DMS153 treated with DMSO at 0.1 percent for 48 hours (cell line): ENCODE data around the gene CDC123.
"Not testable (repeated sequence)": the region's sequence is repeated elsewhere in the genome, so short reads cannot be mapped to it uniquely, and the experiment has no call there.

Source experiments
- DNase-seq: peaks from one replicate; lab custom pipeline; 2025; ENCODE audit not compliant: unreplicated experiment; lab: John Stamatoyannopoulos, UW

CDC123 gene

DNA sequence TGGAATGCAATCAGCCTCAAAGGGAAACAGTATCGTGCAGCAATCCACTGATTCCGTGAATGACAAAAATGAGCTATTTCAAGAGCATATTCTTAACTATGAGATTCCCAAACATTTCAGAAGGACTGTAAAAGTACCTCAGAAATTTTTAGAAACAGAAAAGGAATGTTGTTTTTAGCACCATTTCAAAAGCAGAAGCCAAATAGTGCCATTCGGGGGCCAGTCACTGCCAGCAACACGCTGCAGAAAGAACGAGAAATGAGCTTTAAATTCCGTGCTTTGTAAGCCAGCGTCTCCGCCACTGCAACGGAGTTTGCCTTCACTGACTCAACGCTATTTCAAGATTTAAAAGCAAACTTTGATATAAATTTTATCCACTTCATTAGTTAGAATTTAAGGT, 6.6 kb upstream of the CDC123 start:
- DNase-seq = no peak

DNA sequence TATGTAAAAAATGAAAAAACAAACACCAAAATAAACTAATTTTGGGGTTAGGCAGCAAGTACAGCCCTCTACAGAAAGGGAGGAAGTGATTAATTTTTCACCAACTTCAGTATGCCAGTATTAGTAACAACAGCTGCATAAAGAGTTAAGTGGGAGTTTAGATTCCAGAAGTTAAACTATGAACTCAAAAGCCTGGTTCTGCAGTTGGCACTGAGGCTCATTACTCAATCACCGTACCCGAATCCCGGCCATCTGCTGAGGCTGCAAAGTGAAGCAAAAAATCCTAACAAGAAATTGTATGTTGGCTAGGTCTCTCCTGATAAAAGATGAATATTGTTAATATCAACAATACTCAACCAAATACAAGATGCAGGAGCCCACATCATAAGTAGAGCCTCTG, 4.3 kb upstream of the CDC123 start:
- no peak for DNase-seq

DNA sequence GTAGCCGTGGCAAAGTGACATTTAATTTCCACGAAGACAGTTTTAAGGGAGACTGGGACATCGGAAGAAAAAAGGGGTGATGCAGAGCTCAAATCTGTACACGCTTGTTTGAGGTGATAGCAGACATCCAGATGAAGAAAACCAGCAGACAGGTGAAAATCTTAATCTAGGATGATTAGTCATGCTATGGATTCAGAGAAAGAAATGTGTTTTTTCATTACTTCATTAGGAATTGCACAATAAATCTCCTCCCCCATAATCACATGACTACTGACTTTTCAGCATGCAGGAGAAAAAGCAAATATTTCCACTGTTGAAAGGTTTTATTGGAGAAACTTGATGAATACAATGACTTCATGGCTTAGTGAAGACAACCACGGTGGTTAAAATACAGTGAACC, 2.8 kb upstream of the CDC123 start:
- no peak for DNase-seq

- DNase-seq = no peak
These were observed 1.2 kb upstream of the CDC123 start for GRCh38 chr10:12194752-12195271.

DNA sequence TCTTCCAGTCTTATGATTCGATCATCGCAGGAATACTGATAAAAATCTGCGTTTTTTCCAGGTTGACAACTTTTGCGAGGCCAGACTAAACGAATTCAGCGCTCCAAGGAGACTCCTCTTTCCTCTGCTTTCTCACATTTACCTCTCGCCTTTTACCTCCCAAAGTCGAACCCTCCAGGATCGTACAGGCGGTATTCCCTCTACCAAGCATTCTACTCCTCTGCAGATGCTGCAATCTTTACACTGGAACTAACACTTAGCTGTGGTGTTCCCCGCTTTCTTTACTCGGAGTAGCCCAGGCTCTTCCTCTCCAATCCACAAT, 746 bp upstream of the CDC123 start:
- no peak for DNase-seq

GRCh38 chr10:12196531-12197211, 683 bp downstream of the CDC123 start:
- no peak for DNase-seq

DNA sequence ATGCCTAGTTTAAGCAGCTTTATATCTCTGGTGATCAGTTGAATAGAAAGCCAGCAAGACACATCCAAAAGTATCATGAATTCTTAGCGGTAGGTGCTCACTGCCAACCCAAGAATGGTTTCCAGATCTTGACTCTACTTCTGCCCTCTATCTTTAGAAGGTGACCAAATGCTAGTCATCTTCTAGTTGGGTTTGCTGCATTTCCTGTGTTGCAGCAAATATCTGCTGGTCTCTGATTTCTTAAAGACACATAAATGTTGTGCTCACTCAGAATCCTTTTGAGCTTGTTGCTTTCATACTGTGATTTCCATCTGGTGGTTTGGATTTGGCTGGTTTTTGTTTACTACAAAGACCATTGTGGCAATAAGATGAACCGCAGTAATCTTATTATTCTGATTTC, 2.2 kb downstream of the CDC123 start:
- DNase-seq = no peak

- DNase-seq = no peak
These were observed 4.9 kb downstream of the CDC123 start for GRCh38 chr10:12200850-12201249.

- DNase-seq = no peak
These were observed 5.6 kb downstream of the CDC123 start for GRCh38 chr10:12201543-12201942.

- no peak for DNase-seq
These were observed 6.2 kb downstream of the CDC123 start for GRCh38 chr10:12202226-12202625.

GRCh38 chr10:12205082-12205481, 9.1 kb downstream of the CDC123 start:
- DNase-seq = no peak

DNA sequence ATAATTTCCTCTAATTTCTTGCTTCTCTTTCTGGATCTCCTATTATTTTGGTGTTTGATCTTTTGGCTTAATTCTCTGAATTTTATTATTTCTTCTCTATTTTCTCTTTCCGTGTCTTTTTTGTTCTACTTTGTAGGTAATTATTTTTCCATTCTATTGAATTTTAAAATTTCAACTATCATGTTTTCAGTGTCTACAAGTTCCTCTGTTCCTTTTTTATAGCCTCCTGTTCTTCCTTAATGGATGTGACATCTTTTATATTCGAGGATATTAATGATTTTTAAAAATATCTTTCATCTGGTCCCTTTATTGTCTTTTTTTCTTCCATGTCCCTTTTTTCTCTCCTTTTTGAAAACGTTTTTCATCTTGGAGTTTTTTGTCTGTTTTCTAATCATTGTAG, 11.1 kb downstream of the CDC123 start:
- DNase-seq = no peak

- DNase-seq = no peak
These were observed 12.5 kb downstream of the CDC123 start for GRCh38 chr10:12208460-12208859.

GRCh38 chr10:12212454-12212853, 16.5 kb downstream of the CDC123 start:
- no peak for DNase-seq

DNA sequence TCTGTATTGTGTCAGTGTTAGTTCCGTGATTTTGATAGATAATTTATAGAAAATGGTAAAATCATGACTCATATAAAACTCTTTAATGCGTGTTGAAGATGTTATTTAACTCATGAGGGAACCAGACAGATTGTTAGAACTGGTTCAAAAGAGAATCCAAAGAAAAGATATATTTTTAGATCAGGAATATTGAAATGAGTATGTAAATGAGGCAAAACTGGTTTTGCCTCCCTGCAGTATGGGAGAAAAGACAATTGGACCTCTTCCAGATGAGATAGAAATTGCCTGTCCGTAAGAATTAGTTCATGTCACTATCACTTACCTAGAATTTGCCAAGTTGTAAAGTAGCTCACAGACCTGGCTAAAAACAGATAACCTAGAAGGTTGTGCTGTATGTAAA, 17.6 kb downstream of the CDC123 start:
- no peak for DNase-seq

- DNase-seq = no peak
These were observed 18.1 kb downstream of the CDC123 start for GRCh38 chr10:12214093-12214492.

DNA sequence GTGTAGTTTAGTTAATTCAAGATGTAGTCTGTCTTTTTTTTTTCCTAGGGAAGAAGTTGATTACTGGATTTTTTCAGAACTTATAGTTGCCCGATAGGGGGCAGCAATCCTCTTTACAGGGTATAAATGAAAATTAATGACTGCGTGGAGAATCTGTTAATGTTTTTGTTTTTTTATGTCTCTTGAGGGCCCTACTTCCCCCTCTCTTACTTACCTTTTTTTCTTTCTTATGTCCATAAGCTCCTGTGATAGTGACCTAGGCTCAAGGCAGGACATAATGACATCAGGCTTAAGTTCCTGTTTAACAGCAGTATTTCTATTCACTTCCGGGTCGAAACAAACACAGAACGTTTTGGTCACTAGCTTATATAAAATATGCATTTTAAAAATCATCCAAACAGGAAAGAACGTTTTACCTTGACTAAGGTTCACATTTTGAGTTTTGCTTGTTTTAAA, 18.8 kb downstream of the CDC123 start:
- peak; percentile 9 for DNase-seq

GRCh38 chr10:12218991-12219390, 23.0 kb downstream of the CDC123 start:
- DNase-seq = no peak

DNA sequence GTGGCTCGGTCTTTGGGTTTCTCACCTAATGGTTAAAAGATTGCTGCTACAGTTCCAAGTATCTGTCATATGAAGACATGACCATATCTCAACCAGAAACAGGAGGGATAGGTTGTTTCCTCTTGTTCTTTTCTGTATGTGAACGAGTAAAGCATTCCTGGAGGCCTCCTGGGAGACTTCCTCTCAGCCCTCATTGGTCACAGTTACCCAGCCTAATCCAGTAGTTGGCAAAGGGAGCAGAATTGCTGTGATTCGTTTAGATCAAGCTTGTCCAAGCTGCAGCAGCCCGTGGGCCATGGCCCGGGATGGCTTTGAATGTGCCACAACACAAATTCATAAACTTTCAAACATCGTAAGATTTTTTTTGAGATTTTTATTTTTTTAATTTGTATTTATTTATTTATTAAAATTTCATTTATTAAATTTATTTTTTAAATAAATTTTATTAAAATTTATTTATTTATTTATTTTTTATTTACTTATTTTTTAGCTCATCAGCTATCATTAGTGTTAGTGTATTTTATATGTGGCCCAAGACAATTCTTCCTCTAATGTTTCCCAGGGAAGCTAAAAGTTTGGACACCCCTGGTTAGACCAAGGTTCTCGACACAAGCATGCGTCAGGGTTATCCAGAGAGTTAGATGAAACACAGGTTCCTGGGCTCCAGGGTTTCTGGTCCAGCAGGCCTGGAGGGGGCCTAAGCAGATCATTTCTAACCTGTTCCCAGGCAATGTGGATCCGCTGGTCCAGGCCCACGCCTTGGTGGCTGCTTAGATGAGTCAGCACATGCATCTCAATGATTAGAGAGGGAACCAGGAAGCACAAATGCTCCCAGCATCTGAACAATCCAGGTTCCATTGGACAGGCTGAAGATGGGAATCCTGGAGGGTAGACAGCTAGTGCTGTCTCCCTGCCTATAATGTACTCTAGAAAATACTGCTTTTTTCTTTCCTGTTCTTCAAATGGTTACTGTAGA, 25.6 kb downstream of the CDC123 start:
- DNase-seq = no peak

DNA sequence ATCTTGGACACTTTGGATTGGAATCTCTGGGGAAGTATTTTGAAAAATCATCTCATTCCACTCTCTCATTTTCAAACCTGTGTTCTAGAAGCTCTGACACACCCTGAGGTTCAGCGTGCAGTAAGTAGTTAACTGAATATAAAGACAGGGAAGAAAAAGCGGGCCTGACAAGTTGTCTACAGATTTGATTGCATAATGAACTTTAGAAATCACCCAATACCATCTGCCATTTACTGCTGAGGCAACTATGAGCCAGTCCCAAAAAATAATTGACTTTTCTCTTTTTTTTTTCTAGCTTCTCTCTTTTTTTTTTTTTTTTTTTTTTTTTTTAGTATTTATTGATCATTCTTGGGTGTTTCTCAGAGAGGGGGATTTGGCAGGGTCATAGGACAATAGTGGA, 29.5 kb downstream of the CDC123 start:
- no peak for DNase-seq

DNA sequence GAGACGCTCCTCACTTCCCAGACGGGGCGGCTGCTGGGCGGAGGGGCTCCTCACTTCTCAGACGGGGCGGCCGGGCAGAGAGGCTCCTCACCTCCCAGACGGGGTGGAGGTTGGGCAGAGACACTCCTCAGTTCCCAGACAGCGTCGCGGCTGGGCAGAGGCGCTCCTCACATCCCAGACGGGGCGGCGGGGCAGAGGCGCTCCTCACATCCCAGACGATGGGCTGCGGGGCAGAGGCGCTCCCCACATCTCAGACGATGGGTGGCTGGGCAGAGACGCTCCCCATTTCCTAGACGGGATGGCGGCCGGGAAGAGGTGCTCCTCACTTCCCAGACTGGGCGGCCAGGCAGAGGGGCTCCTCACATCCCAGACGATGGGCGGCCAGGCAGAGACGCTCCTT, 30.4 kb downstream of the CDC123 start:
- DNase-seq = not testable (repeated sequence)

DNA sequence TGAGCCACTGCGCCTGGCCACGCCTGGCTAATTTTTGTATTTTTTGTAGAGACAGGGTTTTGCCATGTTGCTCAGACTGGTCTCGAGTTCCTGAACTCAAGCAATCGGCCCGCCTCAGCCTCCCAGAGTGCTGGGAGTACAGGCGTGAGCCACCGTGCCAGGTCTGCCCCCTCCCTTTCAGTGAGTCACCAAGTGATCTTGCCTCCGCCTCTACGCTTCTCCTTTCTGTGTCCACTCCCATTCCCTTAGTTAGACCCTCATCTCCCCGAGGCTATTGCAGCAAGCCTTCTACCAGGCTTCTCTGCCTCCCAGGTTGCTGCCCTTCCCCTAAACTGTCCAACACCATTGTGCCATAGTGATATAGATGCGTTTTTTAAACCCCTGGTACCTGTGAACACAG, 32.9 kb downstream of the CDC123 start:
- no peak for DNase-seq
